Colon (tissue), 2 donors: ENCODE measurements around the gene POLD2.

Source experiments
- FAIRE-seq: peaks from 2 replicates; lab custom pipeline; 2012; peaks lifted over from hg19 to GRCh38; lab: Jason Lieb, UNC
- donor health status: control.
- donor health status: control.

The POLD2 gene

DNA sequence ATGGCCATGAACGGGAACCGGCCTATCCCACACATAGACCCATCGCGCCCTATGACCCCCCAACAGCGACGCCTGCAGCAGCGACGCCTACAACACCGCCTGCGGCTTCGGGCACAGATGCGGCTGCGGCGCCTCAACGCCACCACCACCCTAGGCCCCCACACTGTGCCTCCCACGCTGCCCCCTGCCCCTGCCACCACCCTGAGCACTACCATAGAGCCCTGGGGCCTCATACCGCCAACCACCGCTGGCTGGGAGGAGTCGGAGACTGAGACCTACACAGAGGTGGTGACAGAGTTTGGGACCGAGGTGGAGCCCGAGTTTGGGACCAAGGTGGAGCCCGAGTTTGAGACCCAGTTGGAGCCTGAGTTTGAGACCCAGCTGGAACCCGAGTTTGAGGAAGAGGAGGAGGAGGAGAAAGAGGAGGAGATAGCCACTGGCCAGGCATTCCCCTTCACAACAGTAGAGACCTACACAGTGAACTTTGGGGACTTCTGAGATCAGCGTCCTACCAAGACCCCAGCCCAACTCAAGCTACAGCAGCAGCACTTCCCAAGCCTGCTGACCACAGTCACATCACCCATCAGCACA lies 9.5 kb downstream of the POLD2 start:
- FAIRE-seq = no peak

DNA sequence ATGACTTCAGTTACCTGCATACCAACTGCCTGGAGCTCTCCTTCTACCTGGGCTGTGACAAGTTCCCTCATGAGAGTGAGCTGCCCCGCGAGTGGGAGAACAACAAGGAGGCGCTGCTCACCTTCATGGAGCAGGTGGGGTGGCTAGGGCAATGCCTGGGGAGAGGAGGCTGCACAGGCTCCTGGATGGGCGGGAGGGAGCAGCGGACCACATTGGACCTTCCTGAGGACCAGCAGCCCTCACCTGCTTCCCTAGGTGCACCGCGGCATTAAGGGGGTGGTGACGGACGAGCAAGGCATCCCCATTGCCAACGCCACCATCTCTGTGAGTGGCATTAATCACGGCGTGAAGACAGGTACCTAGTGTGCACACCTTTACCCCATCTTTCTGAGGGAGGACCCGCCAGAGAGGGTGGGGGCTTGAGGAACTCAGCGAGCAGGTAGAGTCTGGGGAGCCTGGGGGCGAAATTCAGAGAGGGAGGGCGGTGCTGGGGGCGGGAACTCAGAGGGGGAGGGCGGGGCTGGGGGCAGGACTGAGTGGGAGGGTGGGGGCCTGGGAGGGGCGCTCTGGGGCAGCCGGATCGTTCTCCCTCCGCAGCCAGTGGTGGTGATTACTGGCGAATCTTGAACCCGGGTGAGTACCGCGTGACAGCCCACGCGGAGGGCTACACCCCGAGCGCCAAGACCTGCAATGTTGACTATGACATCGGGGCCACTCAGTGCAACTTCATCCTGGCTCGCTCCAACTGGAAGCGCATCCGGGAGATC lies 10.2 kb downstream of the POLD2 start:
- no peak for FAIRE-seq

DNA sequence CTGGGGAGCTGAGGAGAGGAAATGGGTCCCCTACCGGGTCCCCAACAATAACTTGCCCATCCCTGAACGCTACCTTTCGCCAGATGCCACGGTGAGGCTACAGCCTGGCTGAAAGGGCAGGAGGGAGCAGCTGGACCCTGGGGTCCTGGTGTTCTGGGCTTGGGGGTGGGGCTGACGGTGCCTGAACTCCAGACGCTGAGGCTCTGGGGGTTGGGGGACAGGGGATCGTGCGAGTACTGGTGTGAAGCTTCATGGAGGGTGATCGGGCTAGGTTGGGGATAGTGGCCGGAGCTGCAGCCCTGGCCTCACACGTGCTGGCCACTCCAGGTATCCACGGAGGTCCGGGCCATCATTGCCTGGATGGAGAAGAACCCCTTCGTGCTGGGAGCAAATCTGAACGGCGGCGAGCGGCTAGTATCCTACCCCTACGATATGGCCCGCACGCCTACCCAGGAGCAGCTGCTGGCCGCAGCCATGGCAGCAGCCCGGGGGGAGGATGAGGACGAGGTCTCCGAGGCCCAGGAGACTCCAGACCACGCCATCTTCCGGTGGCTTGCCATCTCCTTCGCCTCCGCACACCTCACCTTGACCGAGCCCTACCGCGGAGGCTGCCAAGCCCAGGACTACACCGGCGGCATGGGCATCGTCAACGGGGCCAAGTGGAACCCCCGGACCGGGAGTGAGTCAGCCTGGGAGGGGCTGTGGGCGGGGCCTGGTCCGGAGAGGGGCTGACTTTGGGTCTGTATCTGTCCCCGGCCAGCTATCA lies 10.9 kb downstream of the POLD2 start:
- FAIRE-seq = no peak

DNA sequence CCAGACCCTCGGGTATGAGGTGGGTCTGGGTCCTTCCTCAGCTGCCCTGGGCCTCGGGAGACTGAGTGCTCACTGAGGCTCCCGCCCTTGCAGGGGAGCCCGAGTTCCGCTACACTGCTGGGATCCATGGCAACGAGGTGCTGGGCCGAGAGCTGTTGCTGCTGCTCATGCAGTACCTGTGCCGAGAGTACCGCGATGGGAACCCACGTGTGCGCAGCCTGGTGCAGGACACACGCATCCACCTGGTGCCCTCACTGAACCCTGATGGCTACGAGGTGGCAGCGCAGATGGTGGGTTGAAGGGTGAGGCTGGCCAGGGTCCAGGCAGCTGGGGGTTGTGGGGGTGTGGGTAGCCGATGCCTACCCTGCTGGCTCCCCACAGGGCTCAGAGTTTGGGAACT lies 11.6 kb downstream of the POLD2 start:
- no peak for FAIRE-seq

DNA sequence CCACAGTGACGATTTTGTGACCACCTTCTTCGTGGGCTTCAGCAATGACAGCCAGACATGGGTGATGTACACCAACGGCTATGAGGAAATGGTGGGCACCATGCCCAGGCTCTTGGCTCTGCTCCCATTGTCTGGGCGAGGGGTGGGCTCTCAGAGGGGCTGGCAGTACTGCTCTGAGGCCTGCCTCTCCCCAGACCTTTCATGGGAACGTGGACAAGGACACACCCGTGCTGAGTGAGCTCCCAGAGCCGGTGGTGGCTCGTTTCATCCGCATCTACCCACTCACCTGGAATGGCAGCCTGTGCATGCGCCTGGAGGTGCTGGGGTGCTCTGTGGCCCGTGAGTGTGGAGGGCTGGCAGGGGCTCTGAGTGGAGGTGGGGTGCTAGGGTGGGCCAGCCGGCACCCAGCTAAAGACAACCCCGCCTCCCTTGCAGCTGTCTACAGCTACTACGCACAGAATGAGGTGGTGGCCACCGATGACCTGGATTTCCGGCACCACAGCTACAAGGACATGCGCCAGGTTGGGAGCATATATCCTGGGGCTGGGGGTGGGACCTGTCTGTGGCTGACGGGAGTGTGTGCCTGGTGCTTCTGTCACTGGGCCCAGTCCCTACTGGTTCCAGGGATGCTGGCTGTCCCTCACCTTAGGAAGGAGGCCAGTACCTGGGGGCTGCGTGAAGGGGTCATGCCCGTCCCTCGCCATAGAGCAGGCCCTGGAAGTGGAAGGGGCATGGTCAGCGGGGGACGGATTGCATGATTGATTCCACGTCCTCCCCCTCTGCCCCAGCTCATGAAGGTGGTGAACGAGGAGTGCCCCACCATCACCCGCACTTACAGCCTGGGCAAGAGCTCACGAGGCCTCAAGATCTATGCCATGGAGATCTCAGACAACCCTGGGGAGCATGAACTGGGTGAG lies 12.4 kb downstream of the POLD2 start:
- no peak for FAIRE-seq

DNA sequence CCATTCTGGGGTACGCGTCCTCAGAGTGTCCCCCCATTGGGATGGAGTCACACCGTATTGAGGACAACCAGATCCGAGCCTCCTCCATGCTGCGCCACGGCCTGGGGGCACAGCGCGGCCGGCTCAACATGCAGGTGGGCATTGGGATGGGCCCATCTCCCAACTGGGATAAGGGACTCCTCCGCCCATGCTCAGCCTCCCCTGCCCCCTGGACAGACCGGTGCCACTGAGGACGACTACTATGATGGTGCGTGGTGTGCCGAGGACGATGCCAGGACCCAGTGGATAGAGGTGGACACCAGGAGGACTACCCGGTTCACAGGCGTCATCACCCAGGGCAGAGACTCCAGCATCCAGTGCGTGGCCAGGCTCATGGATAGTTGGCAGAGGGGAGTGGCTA lies 13.4 kb downstream of the POLD2 start:
- no peak for FAIRE-seq

DNA sequence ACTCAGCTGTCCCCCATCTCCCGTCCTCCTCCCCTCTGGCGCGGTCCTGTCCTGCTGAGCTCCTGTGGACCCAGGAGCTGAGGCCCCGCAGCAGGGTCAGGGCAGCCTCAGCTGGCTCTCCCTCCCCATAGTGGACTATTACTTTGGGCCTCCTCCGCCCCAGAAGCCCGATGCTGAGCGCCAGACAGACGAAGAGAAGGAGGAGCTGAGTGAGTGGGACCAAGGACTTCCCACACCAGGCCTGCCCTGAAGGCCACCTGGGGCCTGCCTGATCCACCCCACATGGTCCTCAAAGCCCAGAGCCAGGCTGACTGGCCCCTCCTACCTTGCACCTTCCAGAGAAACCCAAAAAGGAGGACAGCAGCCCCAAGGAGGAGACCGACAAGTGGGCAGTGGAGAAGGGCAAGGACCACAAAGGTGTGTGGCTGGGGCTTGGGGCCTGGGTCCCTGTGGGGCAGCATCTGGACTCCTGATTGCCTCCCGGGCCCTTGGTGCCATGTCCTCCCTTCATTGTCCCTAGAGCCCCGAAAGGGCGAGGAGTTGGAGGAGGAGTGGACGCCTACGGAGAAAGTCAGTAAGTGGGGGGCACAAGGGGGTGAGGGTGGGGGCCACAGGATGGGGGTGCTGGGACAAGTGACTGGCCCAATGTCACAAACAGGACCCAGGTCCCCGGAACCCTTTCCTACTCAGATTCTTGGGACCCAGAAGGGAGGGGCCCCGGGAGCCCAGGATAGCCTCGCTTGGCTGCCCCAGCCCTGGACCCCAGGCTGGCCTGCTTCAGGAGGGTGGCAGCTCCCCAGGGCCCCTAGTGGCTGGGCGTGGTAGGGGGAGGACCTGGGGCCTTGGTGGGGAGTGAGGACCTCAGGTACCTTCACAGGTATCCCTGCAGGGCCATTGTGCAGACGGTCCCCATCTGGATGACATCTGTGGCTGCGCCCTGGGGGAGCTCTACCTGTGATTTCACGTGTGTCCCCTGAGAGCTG lies 14.3 kb downstream of the POLD2 start:
- FAIRE-seq = no peak

DNA sequence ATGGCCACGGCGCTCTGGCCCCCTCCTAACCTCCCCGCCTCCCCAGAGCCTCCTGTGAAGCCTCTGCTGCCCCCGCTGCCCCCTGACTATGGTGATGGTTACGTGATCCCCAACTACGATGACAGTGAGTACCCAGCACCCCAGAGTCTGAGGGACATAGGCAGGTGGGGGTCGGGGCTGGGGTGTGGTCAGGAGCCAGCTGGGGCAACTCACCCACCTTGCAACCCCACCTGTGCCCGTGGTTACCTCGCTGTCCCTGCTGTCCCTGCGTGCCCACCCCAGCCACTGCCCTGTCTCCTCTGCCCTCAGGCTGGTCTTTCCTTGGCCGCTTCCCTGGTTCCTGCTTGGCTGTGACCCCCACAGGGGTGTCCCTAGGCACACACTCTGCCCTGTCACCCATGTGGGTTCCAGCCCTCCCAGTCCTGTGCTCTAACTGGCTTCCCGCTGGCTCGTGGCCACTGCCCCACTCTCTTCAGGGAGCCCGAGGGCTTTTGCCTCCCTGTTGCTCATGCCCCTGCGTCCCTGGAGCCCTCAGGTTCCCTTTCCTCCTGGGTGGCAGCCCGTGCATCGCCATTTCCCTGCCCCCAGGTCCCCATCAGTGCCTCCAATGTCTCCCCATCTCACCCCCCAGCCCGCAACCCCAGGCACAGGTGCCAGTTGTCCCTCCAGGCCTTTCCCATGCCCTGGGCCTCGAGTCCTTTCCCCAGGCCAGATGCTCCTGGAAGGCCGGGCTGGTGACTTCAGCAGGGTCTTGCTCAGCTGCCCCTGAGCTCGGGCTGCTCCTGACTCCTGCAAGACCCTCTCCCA lies 15.2 kb downstream of the POLD2 start:
- no peak for FAIRE-seq

DNA sequence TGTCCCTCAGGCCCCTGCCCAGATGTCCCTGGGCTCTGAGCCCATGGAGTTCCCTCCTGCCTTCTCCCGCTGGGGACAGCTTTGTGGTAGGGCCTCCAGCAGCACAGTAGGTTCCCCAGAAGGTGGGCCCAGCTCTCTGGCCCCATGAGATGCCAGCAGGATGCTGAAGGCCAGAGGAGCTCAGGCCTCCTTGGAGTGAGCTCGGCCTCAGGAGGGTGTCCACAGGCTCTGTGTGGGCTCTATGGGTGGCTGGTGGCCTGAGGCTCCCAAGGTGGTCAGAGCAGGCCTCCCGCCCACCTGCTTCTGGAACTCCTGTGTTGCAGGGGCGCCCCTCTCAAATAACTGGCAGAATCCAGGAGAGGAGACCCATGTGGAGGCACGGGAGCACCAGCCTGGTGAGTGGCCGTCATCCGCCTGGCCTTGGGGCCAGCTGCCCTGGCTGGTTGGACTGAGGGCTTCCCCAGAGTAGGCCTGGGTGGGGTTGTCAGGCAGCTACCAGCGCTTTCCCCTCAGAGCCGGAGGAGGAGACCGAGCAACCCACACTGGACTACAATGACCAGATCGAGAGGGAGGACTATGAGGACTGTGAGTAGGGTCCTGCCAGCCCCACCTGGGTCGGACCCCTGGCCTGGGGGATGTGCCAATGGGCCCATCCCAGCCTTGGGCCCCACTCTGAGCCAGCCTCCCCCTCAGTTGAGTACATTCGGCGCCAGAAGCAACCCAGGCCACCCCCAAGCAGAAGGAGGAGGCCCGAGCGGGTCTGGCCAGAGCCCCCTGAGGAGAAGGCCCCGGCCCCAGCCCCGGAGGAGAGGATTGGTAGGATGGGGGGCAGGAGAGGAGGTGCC lies 16.0 kb downstream of the POLD2 start:
- FAIRE-seq = no peak

DNA sequence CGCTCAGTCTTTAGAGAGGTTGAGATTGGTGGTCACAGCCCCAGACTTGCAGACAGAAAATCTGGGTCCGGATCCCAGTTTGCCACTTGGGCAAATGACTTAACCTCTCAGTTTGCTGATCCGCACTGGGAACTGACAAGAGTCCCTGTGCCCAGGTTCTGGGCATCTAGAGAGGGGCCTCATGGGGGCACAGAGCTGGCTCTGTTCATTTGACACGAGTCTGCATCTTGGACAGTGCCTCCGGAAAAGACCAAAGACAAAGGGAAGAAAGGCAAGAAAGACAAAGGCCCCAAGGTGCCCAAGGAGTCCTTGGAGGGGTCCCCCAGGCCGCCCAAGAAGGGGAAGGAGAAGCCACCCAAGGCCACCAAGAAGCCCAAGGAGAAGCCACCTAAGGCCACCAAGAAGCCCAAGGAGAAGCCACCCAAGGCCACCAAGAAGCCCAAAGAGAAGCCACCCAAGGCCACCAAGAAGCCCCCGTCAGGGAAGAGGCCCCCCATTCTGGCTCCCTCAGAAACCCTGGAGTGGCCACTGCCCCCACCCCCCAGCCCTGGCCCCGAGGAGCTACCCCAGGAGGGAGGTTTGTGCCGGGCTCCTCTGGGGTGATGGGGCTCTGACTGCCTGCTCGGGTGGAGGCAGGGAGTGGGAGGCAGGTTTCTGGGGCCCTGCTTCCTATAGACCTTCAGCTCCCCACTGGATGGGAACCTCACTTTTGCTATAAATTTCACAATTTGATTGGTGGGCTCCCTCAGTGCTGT lies 16.9 kb downstream of the POLD2 start:
- FAIRE-seq = no peak

DNA sequence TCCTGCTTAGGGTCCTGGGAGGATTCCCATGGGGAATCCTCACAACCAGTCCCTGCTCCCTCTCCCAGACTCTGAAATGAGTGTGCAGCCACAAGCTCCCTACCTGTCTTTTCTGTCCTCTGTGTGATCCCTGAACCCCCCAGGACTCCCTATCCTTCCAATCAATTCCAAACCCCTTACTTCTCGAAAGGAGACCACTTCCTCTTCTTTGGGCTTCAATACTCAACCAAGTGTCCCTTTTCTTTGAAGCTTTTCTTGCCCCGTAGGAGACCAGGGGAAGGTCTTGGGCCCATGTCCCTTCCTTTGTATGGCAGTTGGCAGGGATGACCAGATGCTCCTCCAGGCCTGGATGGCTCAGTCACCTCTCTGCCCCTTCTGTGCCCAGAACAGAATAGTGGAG lies 17.5 kb downstream of the POLD2 start:
- no peak for FAIRE-seq

DNA sequence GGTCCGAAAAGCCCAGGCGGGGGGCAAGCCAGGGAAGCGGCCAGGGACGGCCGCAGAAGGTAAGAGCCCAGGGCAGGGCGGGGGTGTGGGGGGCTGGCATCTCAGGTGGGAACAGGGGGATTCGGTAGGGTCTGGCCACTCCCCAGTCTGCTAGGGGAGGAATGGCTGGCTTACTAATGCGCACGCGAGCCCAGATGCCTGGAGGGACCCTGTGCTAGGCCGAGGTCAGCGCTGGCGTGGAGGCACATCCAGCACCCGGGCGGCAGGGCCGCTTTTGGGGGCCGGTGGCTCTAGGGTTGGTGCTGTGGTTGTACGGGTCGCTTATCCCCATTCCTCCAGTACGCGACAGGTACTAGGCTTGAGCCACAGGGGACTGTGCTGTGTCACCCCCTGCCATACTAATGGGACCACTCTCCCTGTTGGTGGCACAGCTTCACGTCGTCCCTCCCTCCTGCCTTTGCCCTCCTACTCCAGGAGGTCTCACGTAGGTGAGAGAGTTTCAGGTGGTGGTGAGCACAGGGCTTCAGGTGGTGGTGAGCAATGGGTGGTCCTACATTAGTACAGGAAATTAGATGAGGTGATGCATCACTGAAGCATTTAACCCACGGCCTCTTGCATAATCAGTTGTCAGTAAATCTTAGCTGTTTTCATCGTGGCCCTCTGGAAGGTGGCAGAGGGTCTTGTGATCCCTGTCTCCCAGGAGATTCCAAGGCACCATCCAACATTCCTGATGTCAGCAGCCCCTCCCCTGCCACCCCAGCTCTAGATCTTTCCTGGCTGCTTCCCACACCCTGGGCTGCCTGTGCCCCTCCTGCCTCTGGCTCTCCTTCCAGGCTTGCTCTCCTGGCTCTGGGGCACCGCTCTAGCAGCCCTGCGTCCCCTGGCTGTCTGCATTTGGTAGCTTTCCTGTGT lies 18.2 kb downstream of the POLD2 start:
- FAIRE-seq = no peak

DNA sequence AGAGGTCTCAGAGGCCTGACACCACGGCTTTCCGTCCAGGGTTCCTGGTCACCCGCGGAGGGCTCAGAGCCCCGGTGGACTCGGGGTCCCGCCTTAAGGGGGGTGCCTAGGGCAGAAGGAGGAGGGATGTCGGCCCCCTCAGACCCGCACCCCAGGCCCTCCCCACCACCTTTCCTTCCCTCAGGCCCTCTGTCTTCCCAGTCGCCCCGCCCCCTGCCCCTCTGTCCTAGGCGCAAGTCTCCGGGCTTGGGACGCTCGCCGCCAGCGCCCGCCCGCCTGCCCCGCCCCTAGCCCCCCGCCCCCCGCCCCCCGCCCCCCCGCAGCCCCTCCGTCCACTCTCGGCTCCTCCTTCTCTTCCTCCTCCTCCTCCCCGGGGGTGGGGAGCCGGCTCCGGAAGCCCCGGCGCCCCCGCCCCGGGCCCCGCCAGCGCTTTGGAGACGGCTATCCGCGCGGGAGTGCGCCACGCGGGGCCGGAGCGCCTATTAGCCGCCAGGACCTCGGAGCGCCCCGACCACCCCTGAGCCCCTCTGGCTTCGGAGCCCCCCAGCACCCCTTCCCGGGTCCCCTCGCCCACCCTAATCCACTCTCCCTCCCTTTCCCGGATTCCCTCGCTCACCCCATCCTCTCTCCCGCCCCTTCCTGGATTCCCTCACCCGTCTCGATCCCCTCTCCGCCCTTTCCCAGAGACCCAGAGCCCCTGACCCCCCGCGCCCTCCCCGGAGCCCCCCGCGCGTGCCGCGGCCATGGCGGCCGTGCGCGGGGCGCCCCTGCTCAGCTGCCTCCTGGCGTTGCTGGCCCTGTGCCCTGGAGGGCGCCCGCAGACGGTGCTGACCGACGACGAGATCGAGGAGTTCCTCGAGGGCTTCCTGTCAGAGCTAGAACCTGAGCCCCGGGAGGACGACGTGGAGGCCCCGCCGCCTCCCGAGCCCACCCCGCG lies 19.2 kb downstream of the POLD2 start, which contains the start of gene AEBP1:
Gene AEBP1 (plus strand): TSS at position 423 of the 937 bp plus-strand sequence. CDS start 321 bp downstream, at position 744.
- FAIRE-seq = no peak

DNA sequence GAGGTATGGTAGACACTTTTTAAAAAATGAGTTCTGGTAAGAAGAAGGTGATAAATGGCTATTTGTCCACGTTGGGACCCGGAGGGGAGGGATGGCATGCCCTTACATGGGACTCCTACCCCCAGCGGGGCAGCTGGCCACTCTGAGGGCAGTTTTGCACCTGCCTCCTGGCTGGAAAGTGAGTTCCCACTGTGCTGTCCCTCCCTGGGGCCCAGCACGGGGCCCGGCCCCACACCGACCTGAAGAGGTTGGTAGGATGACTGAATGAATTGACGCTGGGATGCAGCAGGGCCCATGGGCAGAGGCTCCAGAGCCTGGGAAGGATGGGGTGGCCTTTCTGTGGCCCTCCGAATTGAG lies 19.8 kb downstream of the POLD2 start:
- FAIRE-seq = no peak

DNA sequence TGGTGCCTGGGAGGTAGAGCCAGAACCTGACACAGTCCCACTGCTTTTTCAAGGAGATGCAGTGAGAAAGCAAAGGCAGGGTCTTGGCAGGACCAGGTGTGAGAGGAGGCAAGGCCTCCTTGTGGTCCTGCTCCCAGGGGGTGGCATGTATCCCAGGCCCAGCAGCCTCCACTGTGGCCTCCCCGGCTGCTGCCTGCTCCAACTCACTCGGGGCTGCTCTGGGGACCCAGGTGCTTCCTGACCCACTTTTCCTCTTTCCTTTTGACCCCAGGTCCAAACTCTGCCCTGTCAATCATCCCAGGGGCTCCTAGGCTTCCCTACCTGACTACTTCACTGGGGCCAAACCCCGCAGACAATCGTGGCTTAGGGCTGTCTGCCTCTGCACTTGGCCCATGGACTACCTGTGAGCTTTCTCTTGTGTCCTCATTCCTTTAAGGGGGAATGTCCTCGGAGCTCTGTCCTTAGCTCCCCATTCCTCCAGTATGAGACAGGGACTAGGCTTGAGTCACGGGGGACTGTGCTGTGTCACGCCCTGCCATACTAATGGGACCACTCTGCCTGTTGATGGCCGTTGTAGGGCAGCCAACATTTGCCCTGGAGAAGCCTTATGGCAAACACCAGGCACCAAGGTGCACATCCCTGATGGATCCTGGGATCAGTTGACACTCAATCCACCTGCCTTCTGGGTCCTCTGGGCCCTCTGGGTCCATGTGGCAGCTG lies 20.3 kb downstream of the POLD2 start:
- no peak for FAIRE-seq
